HT-29 (cell line): Measurements from ENCODE around the gene MYO5B. TPM values are rescaled to one million over a fixed set of nuclear protein-coding genes. Genes with fewer than 3 reads are reported as not detected.

Experiments used
- DNase-seq: peaks from one replicate; pipeline ENCODE4 v3.0.0-alpha.2; 2015; ENCODE audit warnings: low spot score
- total RNA-seq: library from RNA; depleted of rRNA; stranded (reverse); fragments of >200 nt; shearing (Covaris generic); gene quantifications from 2 replicates; pipeline ENCODE4 v1.2.3, GENCODE V29; 2014

The MYO5B gene
- total RNA-seq, 1 experiment from 2014 or later = 29.3 TPM

- DNase-seq = no peak
Observed at GRCh38 chr18:49970319-49970718, 224.6 kb downstream of the MYO5B start.

- no peak for DNase-seq
Observed at GRCh38 chr18:49968644-49969309, 226.2 kb downstream of the MYO5B start.

- peak; percentile 3 for DNase-seq
Observed at GRCh38 chr18:49967636-49968313, 227.2 kb downstream of the MYO5B start.

- DNase-seq = peak; percentile 87
Observed at GRCh38 chr18:49967171-49967570, 227.8 kb downstream of the MYO5B start.

- peak; percentile 41 for DNase-seq
Observed at GRCh38 chr18:49966090-49966489, 228.9 kb downstream of the MYO5B start.

GRCh38 chr18:49963217-49963616, 231.7 kb downstream of the MYO5B start:
- no peak for DNase-seq

GRCh38 chr18:49961271-49961670, 233.7 kb downstream of the MYO5B start:
- DNase-seq = no peak

- no peak for DNase-seq
Observed at GRCh38 chr18:49960376-49960775, 234.6 kb downstream of the MYO5B start.

GRCh38 chr18:49959176-49959575, 235.8 kb downstream of the MYO5B start:
- DNase-seq = no peak

- DNase-seq = no peak
Observed at GRCh38 chr18:49955263-49955662, 239.7 kb downstream of the MYO5B start.

GRCh38 chr18:49953391-49953790, 241.6 kb downstream of the MYO5B start:
- DNase-seq = no peak

- DNase-seq = no peak
Observed at GRCh38 chr18:49949951-49950395, 245.0 kb downstream of the MYO5B start.

- DNase-seq = no peak
Observed at GRCh38 chr18:49948975-49949374, 246.0 kb downstream of the MYO5B start.

GRCh38 chr18:49944663-49945062, 250.3 kb downstream of the MYO5B start:
- peak; percentile 62 for DNase-seq

GRCh38 chr18:49936821-49937220, 258.1 kb downstream of the MYO5B start:
- no peak for DNase-seq

GRCh38 chr18:49935215-49935614, 259.7 kb downstream of the MYO5B start:
- no peak for DNase-seq

- no peak for DNase-seq
Observed at GRCh38 chr18:49934457-49934856, 260.5 kb downstream of the MYO5B start.

GRCh38 chr18:49933530-49934128, 261.3 kb downstream of the MYO5B start:
- DNase-seq = no peak

- no peak for DNase-seq
Observed at GRCh38 chr18:49931760-49932159, 263.2 kb downstream of the MYO5B start.

- DNase-seq = no peak
Observed at GRCh38 chr18:49931179-49931578, 263.8 kb downstream of the MYO5B start.

- no peak for DNase-seq
Observed at GRCh38 chr18:49926106-49926745, 268.7 kb downstream of the MYO5B start.

- DNase-seq = no peak
Observed at GRCh38 chr18:49924293-49924983, 270.5 kb downstream of the MYO5B start.
